GM23338 (cell line): Measurements from ENCODE around the gene C1QTNF9. TPM values are rescaled to one million over a fixed set of nuclear protein-coding genes. Genes with fewer than 3 reads are reported as not detected.

ENCODE experiments used
- ATAC-seq: fragments of 200-7000 bp; cut with Tn5 transposase; 3 replicates; pipeline ENCODE4 v1.9.1; 2020
- DNase-seq: peaks from one replicate; pipeline ENCODE4 v3.0.0-alpha.2; 2015; ENCODE audit warnings: low spot score
- H2AFZ ChIP-seq: fragments of 200-600 bp; sonication (generic); 2 replicates; pipeline ENCODE4 v1.8.0; 2016; ENCODE audit warnings: antibody characterized with exemption, mild to moderate bottlenecking, moderate library complexity
- H3F3A ChIP-seq: fragments of 200-600 bp; sonication (generic); replicated peaks from 2 replicates; pipeline ENCODE4 v1.8.0; 2017; ENCODE audit warnings: antibody characterized with exemption, mixed run types, low read depth
- H3K27ac ChIP-seq: fragments of 200-600 bp; sonication (generic); 2 replicates; pipeline ENCODE4 v1.6.1; 2016; ENCODE audit warnings: low read depth
- H3K27me3 ChIP-seq: fragments of 200-600 bp; sonication (generic); 2 replicates; pipeline ENCODE4 v1.8.0; 2016; ENCODE audit warnings: mild to moderate bottlenecking, mixed run types, moderate library complexity; ENCODE audit not compliant: insufficient read depth
- H3K36me3 ChIP-seq: fragments of 200-600 bp; sonication (generic); 2 replicates; pipeline ENCODE4 v1.8.0; 2016; ENCODE audit warnings: mild to moderate bottlenecking; ENCODE audit not compliant: insufficient read depth
- H3K4me1 ChIP-seq: fragments of 200-600 bp; sonication (generic); 2 replicates; pipeline ENCODE4 v1.8.0; 2016; ENCODE audit warnings: mild to moderate bottlenecking, moderate library complexity; ENCODE audit not compliant: insufficient read depth
- H3K4me2 ChIP-seq: fragments of 200-600 bp; sonication (generic); 2 replicates; pipeline ENCODE4 v1.7.1; 2017; ENCODE audit warnings: mixed run types
- H3K4me3 ChIP-seq: fragments of 200-600 bp; sonication (generic); 2 replicates; pipeline ENCODE4 v1.6.1; 2016; ENCODE audit warnings: mixed run types
- H3K79me2 ChIP-seq: fragments of 200-600 bp; sonication (generic); replicated peaks from 2 replicates; pipeline ENCODE4 v1.8.0; 2017; ENCODE audit warnings: mild to moderate bottlenecking; ENCODE audit not compliant: insufficient read depth
- H3K9me2 ChIP-seq: fragments of 200-600 bp; sonication (generic); 2 replicates; pipeline ENCODE4 v1.8.0; 2017; ENCODE audit not compliant: insufficient read depth
- H4K20me1 ChIP-seq: fragments of 200-600 bp; sonication (generic); replicated peaks from 2 replicates; pipeline ENCODE4 v1.8.0; 2017; ENCODE audit warnings: mild to moderate bottlenecking; ENCODE audit not compliant: insufficient read depth
- H3K27ac Mint-ChIP-seq: 2 replicates; pipeline ENCODE4 v1.8.0; 2020; ENCODE audit warnings: inconsistent platforms, mild to moderate bottlenecking, moderate library complexity, mixed read lengths
- H3K27me3 Mint-ChIP-seq: 3 replicates; pipeline ENCODE4 v1.8.0; 2022; ENCODE audit warnings: low read depth, mild to moderate bottlenecking, moderate library complexity, mixed read lengths, inconsistent platforms; ENCODE audit not compliant: insufficient read depth, poor library complexity
- H3K36me3 Mint-ChIP-seq: 3 replicates; pipeline ENCODE4 v1.8.0; 2021; ENCODE audit warnings: low read depth, mild to moderate bottlenecking, inconsistent platforms, moderate library complexity, mixed read lengths
- H3K4me1 Mint-ChIP-seq: 3 replicates; pipeline ENCODE4 v1.8.0; 2020; ENCODE audit warnings: mild to moderate bottlenecking, inconsistent platforms, mixed read lengths
- H3K4me3 Mint-ChIP-seq: 3 replicates; pipeline ENCODE4 v1.8.0; 2021; ENCODE audit warnings: moderate library complexity, mild to moderate bottlenecking, inconsistent platforms, mixed read lengths
- H3K9me3 Mint-ChIP-seq: 3 replicates; pipeline ENCODE4 v1.8.0; 2020; ENCODE audit warnings: moderate library complexity, mild to moderate bottlenecking, inconsistent platforms, mixed read lengths
- CREB1 ChIP-seq: fragments of 250-450 bp; sonication (Bioruptor Pico); IDR thresholded peaks from 2 replicates; pipeline ENCODE4 v1.5.0; 2020; ENCODE audit warnings: low read depth, mild to moderate bottlenecking, moderate library complexity
- EZH2phosphoT487 ChIP-seq: fragments of 200-600 bp; sonication (generic); IDR thresholded peaks from one replicate; pipeline ENCODE4 v1.8.1; 2018; ENCODE audit warnings: antibody characterized with exemption; ENCODE audit not compliant: unreplicated experiment
- JUNB ChIP-seq: IDR thresholded peaks from one replicate; pipeline ENCODE4 v1.6.1; 2016; ENCODE audit warnings: antibody characterized with exemption; ENCODE audit not compliant: unreplicated experiment
- NANOG ChIP-seq: IDR thresholded peaks from 2 replicates; pipeline ENCODE4 v1.6.1; 2016; ENCODE audit warnings: antibody characterized with exemption, borderline replicate concordance
- STAT1 ChIP-seq: IDR thresholded peaks from one replicate; pipeline ENCODE4 v1.6.1; 2016; ENCODE audit warnings: antibody characterized with exemption; ENCODE audit not compliant: unreplicated experiment
- ZNF114 ChIP-seq: fragments of 250-450 bp; sonication (Bioruptor Pico); IDR thresholded peaks from 2 replicates; pipeline ENCODE4 v1.5.0; 2020; ENCODE audit warnings: mild to moderate bottlenecking, moderate library complexity
- ZNF331 ChIP-seq: fragments of 250-450 bp; sonication (Bioruptor Pico); IDR thresholded peaks from 2 replicates; pipeline ENCODE4 v1.5.0; 2020; ENCODE audit warnings: low read depth, mild to moderate bottlenecking, moderate library complexity
- polyA plus RNA-seq: library from polyadenylated mRNA; unstranded; fragments of >200 nt; fragmentation: Nextera tagmentation; extraction: Ambion mirVana; gene quantifications from 2 replicates; pipeline ENCODE4 v1.2.1, GENCODE V29; 2016
- total RNA-seq: library from RNA; depleted of rRNA; stranded (reverse); fragments of >200 nt; shearing (Covaris generic); gene quantifications from 2 replicates; pipeline ENCODE4 v1.2.3, GENCODE V29; 2014
- TF ChIP-seq, protein P1 (sequence below): fragments of 250-450 bp; sonication (Bioruptor Pico); IDR thresholded peaks from 2 replicates; pipeline ENCODE4 v1.5.0; 2020; ENCODE audit warnings: mild to moderate bottlenecking, moderate library complexity

The C1QTNF9 gene
- total and polyA plus RNA-seq, 2 experiments from 2014 or later, result not detected

DNA sequence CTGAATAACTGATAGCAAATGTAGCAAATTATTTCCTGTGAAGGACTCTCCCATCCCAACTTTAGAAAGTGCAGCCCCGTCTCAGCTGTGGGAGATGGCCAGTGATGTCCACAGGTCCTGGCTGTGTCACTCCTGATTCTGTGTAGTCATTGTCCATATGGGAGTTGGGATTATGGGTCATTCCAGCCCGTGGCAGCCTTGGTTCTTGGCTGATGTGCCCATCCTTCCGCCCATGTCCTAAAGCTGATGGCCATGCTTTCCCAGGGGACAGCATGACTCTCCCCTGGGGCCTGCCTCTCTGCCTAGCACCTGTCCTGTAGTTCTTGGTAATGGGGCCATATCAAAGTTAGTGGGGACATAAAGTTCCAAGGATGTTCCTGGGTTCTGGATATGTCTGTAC, 43.9 kb upstream of the C1QTNF9 start:
- Mint-ChIP-seq H3K27ac (no peak overlapping the region; the same call in none of the 2 replicates), H3K36me3 (no peaks in the 10 kb centered on the region), H3K4me1 (peaks cover 5% of the 10 kb centered on the region; the same call in 2 of the 3 replicates), H3K9me3 (no peaks in the 10 kb centered on the region), H3K27me3 (peaks cover 6% of the 10 kb centered on the region), H3K4me3 (no peak overlapping the region)
- H3K4me2 ChIP-seq, result no peak overlapping the region
- 0 out of 2 replicates have a peak, but pooled peaks cover 3% of the 10 kb centered on the region for H3K4me1 ChIP-seq
- ATAC-seq (no peak), DNase-seq (no peak)
- H3K79me2 ChIP-seq, result peaks cover 19% of the 10 kb centered on the region
- no peak overlapping the region for H2AFZ ChIP-seq
- TF ChIP-seq CREB1 (CRISPR knock-in tag) (no peak), EZH2phosphoT487 (no peak), STAT1 (no peak), NANOG (no peak), JUNB (no peak), ZNF114 (CRISPR knock-in tag) (no peak)
- TF ChIP-seq, protein P1, sequence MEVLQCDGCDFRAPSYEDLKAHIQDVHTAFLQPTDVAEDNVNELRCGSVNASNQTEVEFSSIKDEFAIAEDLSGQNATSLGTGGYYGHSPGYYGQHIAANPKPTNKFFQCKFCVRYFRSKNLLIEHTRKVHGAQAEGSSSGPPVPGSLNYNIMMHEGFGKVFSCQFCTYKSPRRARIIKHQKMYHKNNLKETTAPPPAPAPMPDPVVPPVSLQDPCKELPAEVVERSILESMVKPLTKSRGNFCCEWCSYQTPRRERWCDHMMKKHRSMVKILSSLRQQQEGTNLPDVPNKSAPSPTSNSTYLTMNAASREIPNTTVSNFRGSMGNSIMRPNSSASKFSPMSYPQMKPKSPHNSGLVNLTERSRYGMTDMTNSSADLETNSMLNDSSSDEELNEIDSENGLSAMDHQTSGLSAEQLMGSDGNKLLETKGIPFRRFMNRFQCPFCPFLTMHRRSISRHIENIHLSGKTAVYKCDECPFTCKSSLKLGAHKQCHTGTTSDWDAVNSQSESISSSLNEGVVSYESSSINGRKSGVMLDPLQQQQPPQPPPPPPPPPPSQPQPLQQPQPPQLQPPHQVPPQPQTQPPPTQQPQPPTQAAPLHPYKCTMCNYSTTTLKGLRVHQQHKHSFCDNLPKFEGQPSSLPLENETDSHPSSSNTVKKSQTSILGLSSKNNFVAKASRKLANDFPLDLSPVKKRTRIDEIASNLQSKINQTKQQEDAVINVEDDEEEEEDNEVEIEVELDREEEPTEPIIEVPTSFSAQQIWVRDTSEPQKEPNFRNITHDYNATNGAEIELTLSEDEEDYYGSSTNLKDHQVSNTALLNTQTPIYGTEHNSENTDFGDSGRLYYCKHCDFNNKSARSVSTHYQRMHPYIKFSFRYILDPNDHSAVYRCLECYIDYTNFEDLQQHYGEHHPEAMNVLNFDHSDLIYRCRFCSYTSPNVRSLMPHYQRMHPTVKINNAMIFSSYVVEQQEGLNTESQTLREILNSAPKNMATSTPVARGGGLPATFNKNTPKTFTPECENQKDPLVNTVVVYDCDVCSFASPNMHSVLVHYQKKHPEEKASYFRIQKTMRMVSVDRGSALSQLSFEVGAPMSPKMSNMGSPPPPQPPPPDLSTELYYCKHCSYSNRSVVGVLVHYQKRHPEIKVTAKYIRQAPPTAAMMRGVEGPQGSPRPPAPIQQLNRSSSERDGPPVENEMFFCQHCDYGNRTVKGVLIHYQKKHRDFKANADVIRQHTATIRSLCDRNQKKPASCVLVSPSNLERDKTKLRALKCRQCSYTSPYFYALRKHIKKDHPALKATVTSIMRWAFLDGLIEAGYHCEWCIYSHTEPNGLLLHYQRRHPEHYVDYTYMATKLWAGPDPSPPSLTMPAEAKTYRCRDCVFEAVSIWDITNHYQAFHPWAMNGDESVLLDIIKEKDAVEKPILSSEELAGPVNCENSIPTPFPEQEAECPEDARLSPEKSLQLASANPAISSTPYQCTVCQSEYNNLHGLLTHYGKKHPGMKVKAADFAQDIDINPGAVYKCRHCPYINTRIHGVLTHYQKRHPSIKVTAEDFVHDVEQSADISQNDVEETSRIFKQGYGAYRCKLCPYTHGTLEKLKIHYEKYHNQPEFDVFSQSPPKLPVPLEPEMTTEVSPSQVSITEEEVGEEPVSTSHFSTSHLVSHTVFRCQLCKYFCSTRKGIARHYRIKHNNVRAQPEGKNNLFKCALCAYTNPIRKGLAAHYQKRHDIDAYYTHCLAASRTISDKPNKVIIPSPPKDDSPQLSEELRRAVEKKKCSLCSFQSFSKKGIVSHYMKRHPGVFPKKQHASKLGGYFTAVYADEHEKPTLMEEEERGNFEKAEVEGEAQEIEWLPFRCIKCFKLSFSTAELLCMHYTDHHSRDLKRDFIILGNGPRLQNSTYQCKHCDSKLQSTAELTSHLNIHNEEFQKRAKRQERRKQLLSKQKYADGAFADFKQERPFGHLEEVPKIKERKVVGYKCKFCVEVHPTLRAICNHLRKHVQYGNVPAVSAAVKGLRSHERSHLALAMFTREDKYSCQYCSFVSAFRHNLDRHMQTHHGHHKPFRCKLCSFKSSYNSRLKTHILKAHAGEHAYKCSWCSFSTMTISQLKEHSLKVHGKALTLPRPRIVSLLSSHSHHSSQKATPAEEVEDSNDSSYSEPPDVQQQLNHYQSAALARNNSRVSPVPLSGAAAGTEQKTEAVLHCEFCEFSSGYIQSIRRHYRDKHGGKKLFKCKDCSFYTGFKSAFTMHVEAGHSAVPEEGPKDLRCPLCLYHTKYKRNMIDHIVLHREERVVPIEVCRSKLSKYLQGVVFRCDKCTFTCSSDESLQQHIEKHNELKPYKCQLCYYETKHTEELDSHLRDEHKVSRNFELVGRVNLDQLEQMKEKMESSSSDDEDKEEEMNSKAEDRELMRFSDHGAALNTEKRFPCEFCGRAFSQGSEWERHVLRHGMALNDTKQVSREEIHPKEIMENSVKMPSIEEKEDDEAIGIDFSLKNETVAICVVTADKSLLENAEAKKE (CRISPR knock-in tag), result no peak
- no peak overlapping the region for H3K27ac ChIP-seq
- H3K4me3 ChIP-seq, result no peak overlapping the region
- no peaks in the 10 kb centered on the region for H3F3A ChIP-seq
- H3K9me2 ChIP-seq, result no peaks in the 10 kb centered on the region
- H3K27me3 ChIP-seq, result no peaks in the 10 kb centered on the region
- H3K36me3 ChIP-seq, result no peaks in the 10 kb centered on the region
- peaks cover 7% of the 10 kb centered on the region; the same call in 1 of the 2 replicates for H4K20me1 ChIP-seq

DNA sequence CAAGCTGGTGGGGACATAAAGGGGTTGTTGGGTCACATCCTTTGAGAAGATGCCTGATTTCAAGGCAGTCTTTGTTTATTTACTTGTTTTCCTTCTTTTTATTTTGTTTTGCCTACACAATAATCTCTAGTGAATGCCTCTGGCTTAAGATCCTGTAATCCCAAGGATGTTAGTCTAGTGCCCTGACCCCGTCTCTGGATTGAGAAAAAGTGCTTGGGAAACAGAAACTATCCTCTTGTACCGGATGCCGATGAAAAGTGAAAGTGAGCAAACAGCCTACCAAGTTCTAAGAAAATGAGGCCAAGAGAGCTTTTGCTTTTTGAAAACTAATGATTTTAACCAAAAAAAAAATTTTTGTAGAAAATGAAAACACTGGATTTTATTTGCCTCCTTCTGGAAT, 42.1 kb upstream of the C1QTNF9 start:
- Histone ChIP-seq H3K27me3 (no peaks in the 10 kb centered on the region), H3K9me2 (no peaks in the 10 kb centered on the region), H3F3A (no peaks in the 10 kb centered on the region), H3K36me3 (no peaks in the 10 kb centered on the region), H3K79me2 (peaks cover 27% of the 10 kb centered on the region), H3K27ac (no peak overlapping the region), H4K20me1 (peaks cover 11% of the 10 kb centered on the region; the same call in 1 of the 2 replicates), H3K4me1 (0 out of 2 replicates have a peak, but pooled peaks cover 5% of the 10 kb centered on the region), H2AFZ (no peak overlapping the region), H3K4me2 (no peak overlapping the region), H3K4me3 (no peak overlapping the region)
- Mint-ChIP-seq H3K36me3 (no peaks in the 10 kb centered on the region), H3K27ac (no peak overlapping the region), H3K9me3 (no peaks in the 10 kb centered on the region), H3K4me3 (no peak overlapping the region), H3K27me3 (peaks cover 4% of the 10 kb centered on the region), H3K4me1 (peaks cover 13% of the 10 kb centered on the region)
- ATAC-seq, result no peak
- no peak for DNase-seq
- TF ChIP-seq ZNF331 (CRISPR knock-in tag), result no peak
- no peak for TF ChIP-seq STAT1
